T1000 (cell line): ENCODE data around the gene FAM3C.
A peak's percentile ranks its signal among the peaks of the same experiment; 100 is the strongest.
"Not testable (repeated sequence)": the region's sequence is repeated elsewhere in the genome, so short reads cannot be mapped to it uniquely, and the experiment has no call there.

Experiments
- DNase-seq: peaks from one replicate; lab custom pipeline; 2025; ENCODE audit warnings: mixed read lengths; lab: John Stamatoyannopoulos, UW

Gene FAM3C

GRCh38 chr7:121330053-121330833 lies 65.9 kb downstream of the FAM3C start:
- no peak for DNase-seq

DNA sequence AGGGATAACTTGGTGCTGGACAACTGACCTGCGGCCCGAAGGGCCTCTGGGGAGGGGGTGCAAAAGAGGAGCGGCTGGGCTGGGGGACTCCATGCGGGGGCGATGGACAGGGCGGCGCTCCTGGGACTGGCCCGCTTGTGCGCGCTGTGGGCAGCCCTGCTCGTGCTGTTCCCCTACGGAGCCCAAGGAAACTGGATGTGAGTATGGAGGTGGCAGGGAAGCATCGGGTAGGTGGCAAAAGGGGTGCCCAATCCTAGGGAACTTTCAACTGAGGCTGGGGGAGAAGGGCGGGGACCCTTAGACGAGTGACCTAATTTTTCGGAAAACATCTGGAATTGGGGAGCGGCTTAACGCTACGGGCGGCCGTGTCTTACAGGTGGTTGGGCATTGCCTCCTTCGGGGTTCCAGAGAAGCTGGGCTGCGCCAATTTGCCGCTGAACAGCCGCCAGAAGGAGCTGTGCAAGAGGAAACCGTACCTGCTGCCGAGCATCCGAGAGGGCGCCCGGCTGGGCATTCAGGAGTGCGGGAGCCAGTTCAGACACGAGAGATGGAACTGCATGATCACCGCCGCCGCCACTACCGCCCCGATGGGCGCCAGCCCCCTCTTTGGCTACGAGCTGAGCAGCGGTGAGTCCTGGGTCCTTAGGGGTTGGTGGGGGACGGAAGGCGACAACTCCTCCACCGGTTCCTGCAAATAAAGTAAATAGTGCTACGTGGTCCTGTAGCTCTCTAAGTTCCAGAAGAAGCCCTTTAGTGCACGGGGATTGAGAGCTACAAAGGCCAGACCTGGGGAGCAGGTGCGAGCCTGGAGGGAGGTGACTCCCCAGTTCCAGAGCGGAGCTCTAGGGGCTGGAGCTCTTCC lies 66.7 kb downstream of the FAM3C start:
- DNase-seq = no peak

GRCh38 chr7:121328508-121329190 lies 67.5 kb downstream of the FAM3C start, which contains the start of gene WNT16:
TSS of gene WNT16 (plus strand) at chr7:121329000. CDS start at chr7:121329293, 293 bp downstream.
- DNase-seq = no peak

DNA sequence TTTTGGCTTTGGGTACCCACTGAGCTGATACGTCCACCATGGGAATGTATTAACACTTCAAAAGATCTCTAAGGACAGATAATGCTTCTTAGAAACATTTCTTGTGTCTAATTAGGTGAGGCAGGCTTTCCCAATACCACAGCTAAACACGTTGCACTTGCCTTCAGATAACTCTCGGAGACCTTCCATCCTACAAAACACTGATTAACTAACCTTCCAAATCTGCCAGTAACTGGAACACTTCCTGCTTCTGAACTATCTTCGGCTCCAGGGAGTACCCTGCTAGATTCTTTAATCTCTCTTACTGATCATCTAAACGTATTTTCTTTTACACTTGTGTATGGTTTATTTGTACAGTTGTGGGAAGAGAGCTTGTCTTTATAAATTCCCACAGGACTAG lies 68.4 kb downstream of the FAM3C start:
- DNase-seq = no peak

DNA sequence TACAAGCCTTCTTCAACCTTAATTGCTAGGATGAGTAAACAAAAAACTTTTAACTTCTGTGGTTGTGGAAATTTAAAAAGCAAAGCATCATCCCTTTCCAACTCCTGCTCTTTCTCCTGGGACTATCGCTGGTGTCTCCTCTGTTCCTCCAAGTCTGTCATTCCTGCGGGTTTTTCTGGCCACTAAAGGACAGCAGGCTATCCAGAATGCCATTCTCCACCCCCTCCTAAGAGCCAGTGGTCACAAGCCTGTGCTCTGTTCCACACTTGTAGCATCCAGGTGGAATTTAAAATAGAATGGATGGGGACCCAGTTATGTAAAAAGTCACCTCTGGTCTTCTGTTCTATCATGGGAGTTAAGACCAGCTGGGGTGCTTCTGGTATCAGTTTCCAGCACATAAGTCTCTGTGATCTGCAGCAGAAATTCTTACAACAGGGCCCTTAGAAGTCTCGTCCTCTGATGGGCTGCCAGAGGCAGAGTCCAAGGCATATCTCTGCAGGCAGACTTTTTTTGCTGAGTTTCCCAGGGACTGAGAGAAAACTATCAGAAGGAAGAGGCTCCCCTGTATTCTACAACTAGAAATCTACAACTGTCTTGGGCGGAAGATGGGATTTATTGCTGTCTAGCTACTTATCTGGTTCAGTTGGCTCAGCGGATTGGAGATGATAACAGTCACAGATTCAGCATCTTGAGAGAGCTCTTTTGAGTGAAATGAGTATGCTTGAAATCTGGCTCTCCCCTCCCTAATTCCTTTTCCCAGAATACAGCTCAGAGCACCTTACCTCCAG lies 72.4 kb downstream of the FAM3C start:
- DNase-seq = no peak

GRCh38 chr7:121322460-121322859 lies 73.6 kb downstream of the FAM3C start:
- DNase-seq = no peak

GRCh38 chr7:121315170-121315569 lies 80.9 kb downstream of the FAM3C start:
- not testable (repeated sequence) for DNase-seq

- peak; percentile 28 for DNase-seq
Measured at GRCh38 chr7:121313793-121314676, 82.1 kb downstream of the FAM3C start.

GRCh38 chr7:121313220-121313792 lies 82.8 kb downstream of the FAM3C start:
- peak; percentile 28 for DNase-seq

GRCh38 chr7:121307021-121307574 lies 89.0 kb downstream of the FAM3C start:
- DNase-seq = no peak

DNA sequence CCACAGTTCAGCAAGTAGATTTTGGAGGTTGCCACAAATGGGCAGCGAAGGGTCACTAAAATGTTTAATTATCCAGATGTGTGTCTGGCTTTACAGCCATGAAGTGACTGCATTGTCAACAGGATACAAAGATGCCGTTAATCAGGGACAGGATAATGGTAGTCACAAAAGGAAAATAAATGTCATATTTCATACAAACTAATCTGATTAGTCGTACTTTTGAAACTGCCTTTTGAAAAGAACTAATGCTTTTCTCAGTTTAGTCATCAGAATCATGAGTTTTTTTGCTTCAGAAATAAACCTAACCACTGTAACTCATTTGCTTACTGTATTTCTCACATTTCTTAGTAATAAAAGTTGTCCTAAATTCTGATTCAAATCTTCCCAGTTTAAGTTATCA lies 89.5 kb downstream of the FAM3C start:
- DNase-seq = no peak

GRCh38 chr7:121305109-121305508 lies 91.0 kb downstream of the FAM3C start:
- DNase-seq = no peak

GRCh38 chr7:121304102-121304658 lies 91.9 kb downstream of the FAM3C start:
- no peak for DNase-seq

DNA sequence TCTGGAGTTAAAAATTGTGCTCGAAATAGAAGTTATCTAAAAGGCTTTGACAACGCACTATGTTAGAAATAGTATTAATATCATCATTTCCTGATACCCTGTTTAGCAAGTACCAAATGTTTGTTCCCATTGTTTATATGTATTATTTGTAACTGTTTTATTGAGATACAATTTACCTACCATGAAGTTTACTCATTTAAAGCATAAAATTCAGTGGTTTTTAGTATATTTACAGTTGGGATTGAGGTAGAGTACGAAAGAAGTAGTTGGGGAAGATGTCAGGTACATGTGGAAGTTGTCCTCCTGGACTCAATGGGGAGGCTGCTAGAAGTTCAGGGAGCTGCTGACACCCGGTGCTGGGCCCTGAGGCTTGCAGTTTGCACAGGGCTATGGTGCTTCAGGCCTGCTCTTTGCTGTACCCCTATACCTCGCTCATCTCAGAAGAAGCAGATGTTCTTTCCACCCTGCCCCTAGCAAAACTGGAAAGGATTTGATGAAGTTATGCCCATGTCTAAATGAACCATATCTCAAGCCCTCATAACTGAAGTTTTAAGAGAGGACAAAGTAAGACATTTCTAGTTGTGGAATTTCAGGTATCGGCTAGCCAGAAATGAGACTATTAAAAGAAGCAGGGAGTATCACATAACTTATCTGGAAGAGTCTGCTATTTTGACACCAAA lies 92.5 kb downstream of the FAM3C start:
- DNase-seq = no peak

GRCh38 chr7:121302214-121302745 lies 93.8 kb downstream of the FAM3C start:
- peak; percentile 26 for DNase-seq

- no peak for DNase-seq
Measured at GRCh38 chr7:121301446-121302213, 94.5 kb downstream of the FAM3C start.

- DNase-seq = no peak
Measured at GRCh38 chr7:121300685-121301420, 95.3 kb downstream of the FAM3C start.
